Measurements from ENCODE around the gene ZNF140.

DNA sequence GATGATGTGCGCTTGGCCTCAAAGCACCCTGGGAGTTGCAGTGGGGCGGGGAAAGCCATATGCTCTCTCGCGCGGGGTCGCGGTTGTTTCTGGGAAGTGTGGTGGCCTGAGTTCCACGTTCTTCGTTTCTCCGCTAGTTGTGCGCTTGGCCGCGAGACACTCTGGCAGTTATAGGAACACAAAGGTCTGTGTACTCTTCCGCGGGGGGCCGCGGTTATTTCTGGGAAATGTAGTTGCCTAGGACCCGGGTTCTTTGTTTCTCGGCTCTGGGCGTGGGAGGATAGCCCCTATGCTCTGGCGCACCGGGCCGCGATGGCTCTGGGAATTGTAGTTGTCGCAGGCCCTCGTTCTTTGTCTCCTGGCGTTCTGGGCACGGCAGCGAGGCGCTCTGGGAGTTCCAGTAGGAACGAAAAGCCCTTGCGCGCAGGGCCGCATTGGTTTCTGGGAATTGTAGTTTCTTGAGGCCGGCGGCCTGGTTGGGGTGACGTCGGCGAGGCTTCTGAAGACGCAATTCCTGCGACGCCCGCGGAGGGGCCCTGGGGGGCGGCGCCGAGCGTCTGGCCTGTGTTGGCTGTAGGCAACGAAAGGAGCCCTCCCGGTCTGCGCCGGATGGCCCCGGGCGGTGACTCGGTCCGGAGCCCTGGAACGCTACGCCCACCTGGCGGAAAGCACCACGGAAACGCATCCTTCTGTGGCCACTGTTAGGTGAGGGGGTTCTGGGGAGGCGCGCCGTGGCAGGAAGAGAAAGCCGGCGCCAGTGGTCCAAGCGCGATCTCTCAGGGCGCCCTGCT is at the start of gene ZNF140:
- no peak for TF ChIP-seq RAD21 (IDR thresholded peaks at IDR 0.05; ENCODE audit: low read depth)
- TF ChIP-seq EP300 (IDR thresholded peaks at IDR 0.05; ENCODE audit: borderline replicate concordance): no peak; the same call in 1 of the 2 replicates
- TF ChIP-seq, protein P1, sequence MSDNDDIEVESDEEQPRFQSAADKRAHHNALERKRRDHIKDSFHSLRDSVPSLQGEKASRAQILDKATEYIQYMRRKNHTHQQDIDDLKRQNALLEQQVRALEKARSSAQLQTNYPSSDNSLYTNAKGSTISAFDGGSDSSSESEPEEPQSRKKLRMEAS (IDR thresholded peaks at IDR 0.05): peak; percentile 65
- no peak for TF ChIP-seq CEBPB (IDR thresholded peaks at IDR 0.05)
- peak; percentile 80 for TF ChIP-seq EGR1 (IDR thresholded peaks at IDR 0.05)
- TF ChIP-seq, protein P2, sequence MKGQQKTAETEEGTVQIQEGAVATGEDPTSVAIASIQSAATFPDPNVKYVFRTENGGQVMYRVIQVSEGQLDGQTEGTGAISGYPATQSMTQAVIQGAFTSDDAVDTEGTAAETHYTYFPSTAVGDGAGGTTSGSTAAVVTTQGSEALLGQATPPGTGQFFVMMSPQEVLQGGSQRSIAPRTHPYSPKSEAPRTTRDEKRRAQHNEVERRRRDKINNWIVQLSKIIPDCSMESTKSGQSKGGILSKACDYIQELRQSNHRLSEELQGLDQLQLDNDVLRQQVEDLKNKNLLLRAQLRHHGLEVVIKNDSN (IDR thresholded peaks at IDR 0.05): no peak; the same call in 1 of the 2 replicates
- peak; percentile 47; the same call in 1 of the 2 replicates for TF ChIP-seq TCF12 (IDR thresholded peaks at IDR 0.05; ENCODE audit: low read depth)
- no peak for TF ChIP-seq YY1 (IDR thresholded peaks at IDR 0.05; ENCODE audit: low read depth)
- TF ChIP-seq, protein P3, sequence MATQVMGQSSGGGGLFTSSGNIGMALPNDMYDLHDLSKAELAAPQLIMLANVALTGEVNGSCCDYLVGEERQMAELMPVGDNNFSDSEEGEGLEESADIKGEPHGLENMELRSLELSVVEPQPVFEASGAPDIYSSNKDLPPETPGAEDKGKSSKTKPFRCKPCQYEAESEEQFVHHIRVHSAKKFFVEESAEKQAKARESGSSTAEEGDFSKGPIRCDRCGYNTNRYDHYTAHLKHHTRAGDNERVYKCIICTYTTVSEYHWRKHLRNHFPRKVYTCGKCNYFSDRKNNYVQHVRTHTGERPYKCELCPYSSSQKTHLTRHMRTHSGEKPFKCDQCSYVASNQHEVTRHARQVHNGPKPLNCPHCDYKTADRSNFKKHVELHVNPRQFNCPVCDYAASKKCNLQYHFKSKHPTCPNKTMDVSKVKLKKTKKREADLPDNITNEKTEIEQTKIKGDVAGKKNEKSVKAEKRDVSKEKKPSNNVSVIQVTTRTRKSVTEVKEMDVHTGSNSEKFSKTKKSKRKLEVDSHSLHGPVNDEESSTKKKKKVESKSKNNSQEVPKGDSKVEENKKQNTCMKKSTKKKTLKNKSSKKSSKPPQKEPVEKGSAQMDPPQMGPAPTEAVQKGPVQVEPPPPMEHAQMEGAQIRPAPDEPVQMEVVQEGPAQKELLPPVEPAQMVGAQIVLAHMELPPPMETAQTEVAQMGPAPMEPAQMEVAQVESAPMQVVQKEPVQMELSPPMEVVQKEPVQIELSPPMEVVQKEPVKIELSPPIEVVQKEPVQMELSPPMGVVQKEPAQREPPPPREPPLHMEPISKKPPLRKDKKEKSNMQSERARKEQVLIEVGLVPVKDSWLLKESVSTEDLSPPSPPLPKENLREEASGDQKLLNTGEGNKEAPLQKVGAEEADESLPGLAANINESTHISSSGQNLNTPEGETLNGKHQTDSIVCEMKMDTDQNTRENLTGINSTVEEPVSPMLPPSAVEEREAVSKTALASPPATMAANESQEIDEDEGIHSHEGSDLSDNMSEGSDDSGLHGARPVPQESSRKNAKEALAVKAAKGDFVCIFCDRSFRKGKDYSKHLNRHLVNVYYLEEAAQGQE (IDR thresholded peaks at IDR 0.05; ENCODE audit: low read depth): no peak
- TF ChIP-seq CREB1 (IDR thresholded peaks at IDR 0.05; ENCODE audit: low read depth): peak; percentile 96
- TF ChIP-seq NFIC (IDR thresholded peaks at IDR 0.05): no peak
- TF ChIP-seq FOXM1 (IDR thresholded peaks at IDR 0.05; ENCODE audit: borderline replicate concordance, low read depth): no peak; the same call in 1 of the 2 replicates
- no peak for TF ChIP-seq ZBTB7A (IDR thresholded peaks at IDR 0.05; ENCODE audit: low read depth)
- TF ChIP-seq TAF1 (IDR thresholded peaks at IDR 0.05; ENCODE audit: low read depth): 0 out of 2 replicates have a peak, but pooled peaks have one; percentile 34
